GM12872 (cell line): Measurements from ENCODE around the gene ITPK1.

Source experiments
- CTCF ChIP-seq: IDR thresholded peaks from 3 replicates; pipeline ENCODE4 v1.5.1; 2011; ENCODE audit warnings: low read depth, mild to moderate bottlenecking, low read length, moderate library complexity; ENCODE audit not compliant: insufficient read depth

The ITPK1 gene

DNA sequence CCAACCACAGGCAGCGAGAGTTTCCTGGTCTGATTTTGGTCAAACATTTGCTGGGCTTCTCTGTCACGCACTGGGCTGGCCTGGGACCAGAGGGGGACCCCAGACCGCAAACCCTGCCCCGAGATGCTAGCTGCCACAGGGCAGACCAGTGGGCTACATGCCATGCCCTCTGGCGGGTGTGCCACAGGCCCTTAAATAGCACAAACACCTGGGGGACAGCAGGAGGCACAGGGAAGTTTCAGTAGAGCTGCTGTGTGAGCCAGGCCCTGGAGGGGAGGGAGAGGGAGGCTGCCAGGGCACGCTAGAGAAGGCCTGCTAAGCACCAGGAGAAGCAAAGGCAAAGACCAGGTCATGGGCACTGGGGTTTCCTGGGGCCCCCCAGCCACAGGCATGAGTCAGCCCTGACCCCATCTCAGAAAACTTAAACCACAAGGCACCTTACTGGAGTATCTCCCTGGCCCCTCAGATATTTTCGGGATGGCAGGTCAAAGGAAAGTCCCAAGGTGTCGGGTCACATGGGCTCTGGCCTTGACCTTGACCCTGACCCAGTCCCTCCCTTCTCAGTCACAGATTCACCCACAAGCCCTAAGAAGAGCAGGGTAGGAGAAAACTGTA, 29.2 kb downstream of the ITPK1 start:
- TF ChIP-seq CTCF, result no peak

DNA sequence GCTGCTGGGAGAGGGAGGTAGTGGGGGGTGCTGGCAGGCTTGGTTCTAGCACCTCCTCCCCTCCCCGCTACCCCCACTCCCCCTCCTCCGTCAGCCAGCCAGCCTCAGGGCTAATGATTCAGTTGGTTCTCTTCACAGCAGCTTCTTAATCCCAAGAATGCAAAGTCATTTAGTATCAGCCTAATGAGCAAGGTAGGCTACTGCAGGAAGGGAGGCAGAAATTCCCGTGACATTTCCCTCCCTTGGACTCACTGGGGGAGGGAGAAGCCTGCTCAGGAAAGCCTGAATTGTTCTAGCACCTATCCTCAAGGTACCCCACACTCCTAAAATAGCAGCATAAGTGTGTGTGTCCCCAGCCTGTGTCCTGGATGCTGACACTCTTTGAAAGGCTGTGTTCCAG, 29.8 kb downstream of the ITPK1 start:
- TF ChIP-seq CTCF, result no peak

GRCh38 chr14:93084866-93085857, 30.6 kb downstream of the ITPK1 start:
- TF ChIP-seq CTCF, result no peak

DNA sequence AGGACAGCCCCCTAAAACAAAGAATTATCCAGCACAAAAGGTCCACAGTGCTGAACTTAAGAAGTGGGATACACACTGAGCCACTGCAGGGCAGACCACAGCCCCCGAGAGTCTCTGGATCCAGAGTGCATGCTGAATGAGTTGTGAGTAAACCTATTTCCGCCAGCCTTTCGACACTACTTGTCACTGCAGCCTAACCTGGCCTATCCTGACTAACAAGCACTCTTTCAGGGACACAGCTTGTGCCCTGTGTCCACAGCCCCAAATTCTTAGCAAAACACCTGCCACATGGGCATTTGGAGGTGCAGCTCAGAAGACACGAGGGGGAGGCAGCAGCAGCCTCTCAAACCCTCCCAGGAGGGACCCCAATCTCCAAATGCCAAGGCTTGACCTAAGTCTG, 31.3 kb downstream of the ITPK1 start:
- no peak for TF ChIP-seq CTCF

GRCh38 chr14:93083917-93084316, 31.8 kb downstream of the ITPK1 start:
- TF ChIP-seq CTCF, result no peak

DNA sequence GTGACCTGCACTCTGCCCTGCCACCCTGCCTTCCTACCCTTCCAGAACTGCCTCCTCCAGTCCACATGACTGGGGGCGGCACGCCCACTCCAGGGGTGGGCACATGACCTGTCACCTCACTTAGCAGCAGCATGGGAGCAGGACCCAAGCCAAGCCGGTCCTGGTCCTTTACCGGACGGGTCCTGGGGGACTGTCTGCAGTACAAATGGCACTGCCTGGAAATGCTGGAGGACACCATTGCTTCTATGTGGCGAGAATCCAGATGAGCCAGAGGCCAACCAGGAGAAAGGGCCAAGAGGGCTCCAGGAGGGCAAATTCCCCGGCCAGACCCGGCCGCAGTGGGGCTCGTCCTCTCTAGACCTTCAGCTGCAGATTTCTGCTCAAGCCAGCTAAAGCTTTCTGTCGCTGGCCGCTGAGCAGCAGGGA, 33.1 kb downstream of the ITPK1 start:
- no peak for TF ChIP-seq CTCF

DNA sequence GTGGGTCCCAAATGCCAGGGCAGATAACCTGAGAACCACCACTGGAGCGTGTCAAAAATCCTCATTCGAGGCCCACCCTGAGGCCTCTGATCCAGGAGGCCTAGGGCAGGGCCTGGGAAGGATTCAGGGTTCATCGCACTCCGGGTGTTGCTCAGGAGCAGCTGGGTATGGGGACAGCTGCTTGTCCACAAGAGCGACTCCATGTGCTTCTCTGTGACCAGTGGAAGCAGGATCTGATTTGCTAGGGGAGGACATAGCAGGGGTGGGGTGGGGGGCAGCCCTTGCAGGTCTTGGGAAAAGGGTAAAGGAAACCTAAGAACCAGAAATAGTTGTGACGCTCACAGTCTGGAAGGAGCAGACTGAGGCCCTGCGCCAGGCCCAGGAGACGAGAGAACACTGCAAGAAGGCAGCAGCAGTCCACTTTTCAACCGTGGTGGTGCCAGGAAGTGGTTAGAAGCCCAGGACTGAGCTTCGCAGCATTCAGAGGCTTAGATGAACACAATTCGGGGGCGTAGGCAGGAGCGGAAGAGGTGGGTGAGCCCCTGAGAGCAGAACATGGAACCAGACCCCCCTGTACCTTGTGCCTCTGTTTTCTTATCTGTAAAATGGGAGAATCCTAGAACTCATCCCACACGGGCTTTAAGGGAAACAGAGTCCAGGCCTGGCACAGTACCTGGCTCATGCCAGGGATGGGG, 33.7 kb downstream of the ITPK1 start:
- no peak for TF ChIP-seq CTCF
